Breast epithelium (tissue), 3 donors: ENCODE data around the gene AGBL1.

Source experiments
- POLR2A ChIP-seq: fragments of 450-650 bp; IDR thresholded peaks from one replicate; pipeline ENCODE4 v1.6.1; 2016; ENCODE audit warnings: antibody characterized with exemption, mild to moderate bottlenecking, moderate library complexity
- TF ChIP-seq, protein P1 (sequence below), 3 donors: fragments of 450-650 bp; IDR thresholded peaks; one replicate each; pipeline ENCODE4 v1.5.1; 2016 to 2017; ENCODE audit warnings: antibody characterized with exemption in 3 of 3, mild to moderate bottlenecking in 3 of 3, moderate library complexity in 3 of 3

DNA sequence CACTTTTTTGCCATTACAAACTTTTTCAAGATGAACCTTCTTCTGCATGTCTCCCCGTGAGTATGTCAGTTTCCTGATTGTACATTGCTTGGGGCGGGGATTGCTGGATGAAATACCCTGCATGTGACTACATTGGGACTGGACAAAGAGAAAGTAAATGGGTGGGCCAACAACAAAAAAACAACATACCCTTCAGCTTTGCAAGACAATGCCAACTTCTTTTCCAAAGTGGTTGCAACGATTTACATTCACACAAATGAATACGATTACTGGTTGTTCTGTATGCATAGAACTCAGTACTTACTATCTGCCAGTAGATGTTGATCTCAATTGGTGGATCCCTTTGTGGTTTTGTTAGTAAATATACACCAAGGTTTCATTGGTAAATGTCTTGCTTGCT, 908.4 kb downstream of the AGBL1 start:
- TF ChIP-seq, protein P1, sequence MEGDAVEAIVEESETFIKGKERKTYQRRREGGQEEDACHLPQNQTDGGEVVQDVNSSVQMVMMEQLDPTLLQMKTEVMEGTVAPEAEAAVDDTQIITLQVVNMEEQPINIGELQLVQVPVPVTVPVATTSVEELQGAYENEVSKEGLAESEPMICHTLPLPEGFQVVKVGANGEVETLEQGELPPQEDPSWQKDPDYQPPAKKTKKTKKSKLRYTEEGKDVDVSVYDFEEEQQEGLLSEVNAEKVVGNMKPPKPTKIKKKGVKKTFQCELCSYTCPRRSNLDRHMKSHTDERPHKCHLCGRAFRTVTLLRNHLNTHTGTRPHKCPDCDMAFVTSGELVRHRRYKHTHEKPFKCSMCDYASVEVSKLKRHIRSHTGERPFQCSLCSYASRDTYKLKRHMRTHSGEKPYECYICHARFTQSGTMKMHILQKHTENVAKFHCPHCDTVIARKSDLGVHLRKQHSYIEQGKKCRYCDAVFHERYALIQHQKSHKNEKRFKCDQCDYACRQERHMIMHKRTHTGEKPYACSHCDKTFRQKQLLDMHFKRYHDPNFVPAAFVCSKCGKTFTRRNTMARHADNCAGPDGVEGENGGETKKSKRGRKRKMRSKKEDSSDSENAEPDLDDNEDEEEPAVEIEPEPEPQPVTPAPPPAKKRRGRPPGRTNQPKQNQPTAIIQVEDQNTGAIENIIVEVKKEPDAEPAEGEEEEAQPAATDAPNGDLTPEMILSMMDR (IDR thresholded peaks at IDR 0.05) = no peak
- no peak for TF ChIP-seq POLR2A
